Smooth muscle cell (in vitro differentiated cells): ENCODE data around the gene ATP1A4. TPM values are rescaled to one million over a fixed set of nuclear protein-coding genes. Genes with fewer than 3 reads are reported as not detected.
A peak's percentile ranks its signal among the peaks of the same experiment; 100 is the strongest.

ENCODE experiments used
- DNase-seq: peaks from one replicate; lab custom pipeline; 2025; ENCODE audit not compliant: unreplicated experiment; lab: John Stamatoyannopoulos, UW
- H2AFZ ChIP-seq: fragments of 200-600 bp; sonication (generic); 2 replicates; pipeline ENCODE4 v1.6.0; 2016; ENCODE audit warnings: antibody characterized with exemption, low read depth, mild to moderate bottlenecking
- H3F3A ChIP-seq: fragments of 200-600 bp; sonication (generic); 2 replicates; pipeline ENCODE4 v1.6.0; 2017; ENCODE audit warnings: antibody characterized with exemption, low read depth
- H3K27ac ChIP-seq: fragments of 200-600 bp; sonication (generic); 2 replicates; pipeline ENCODE4 v1.5.1; 2016; ENCODE audit warnings: low read depth, mild to moderate bottlenecking
- H3K27me3 ChIP-seq: fragments of 200-600 bp; sonication (generic); 2 replicates; pipeline ENCODE4 v1.6.1; 2016; ENCODE audit warnings: low read depth, mild to moderate bottlenecking
- H3K36me3 ChIP-seq: fragments of 200-600 bp; sonication (generic); 2 replicates; pipeline ENCODE4 v1.5.1; 2016; ENCODE audit warnings: low read depth
- H3K4me1 ChIP-seq: fragments of 200-600 bp; sonication (generic); 2 replicates; pipeline ENCODE4 v1.5.1; 2016; ENCODE audit warnings: low read depth
- H3K4me2 ChIP-seq: fragments of 200-600 bp; sonication (generic); 2 replicates; pipeline ENCODE4 v1.6.0; 2016; ENCODE audit warnings: mild to moderate bottlenecking
- H3K4me3 ChIP-seq: fragments of 200-600 bp; sonication (generic); 2 replicates; pipeline ENCODE4 v1.5.1; 2016; ENCODE audit warnings: mild to moderate bottlenecking
- H3K79me2 ChIP-seq: fragments of 200-600 bp; sonication (generic); 2 replicates; pipeline ENCODE4 v1.6.0; 2016; ENCODE audit warnings: low read depth, mild to moderate bottlenecking
- H3K9ac ChIP-seq: fragments of 200-600 bp; sonication (generic); 2 replicates; pipeline ENCODE4 v1.6.0; 2016; ENCODE audit warnings: low read depth
- H3K9me3 ChIP-seq: fragments of 200-600 bp; sonication (generic); replicated peaks from 2 replicates; pipeline ENCODE4 v1.5.1; 2016; ENCODE audit warnings: low read depth
- H4K20me1 ChIP-seq: fragments of 200-600 bp; sonication (generic); 2 replicates; pipeline ENCODE4 v1.6.0; 2016; ENCODE audit warnings: low read depth
- WGBS: methylation state at CpG from one replicate; pipeline ENCODE4 v1.1.7; 2016; ENCODE audit warnings: low lambda C conversion rate; 5-methylcytosine and 5-hydroxymethylcytosine counted together
- polyA plus RNA-seq: library from polyadenylated mRNA; unstranded; fragments of >200 nt; fragmentation: Nextera tagmentation; extraction: Ambion mirVana; gene quantifications from 2 replicates; pipeline ENCODE4 v1.2.1, GENCODE V29; 2016
- total RNA-seq: library from RNA; depleted of rRNA; stranded (reverse); fragments of >200 nt; gene quantifications from 2 replicates; pipeline ENCODE4 v1.2.3, GENCODE V29; 2014
- TF ChIP-seq, protein P1 (sequence below): fragments of 200-600 bp; sonication (generic); IDR thresholded peaks from 2 replicates; pipeline ENCODE4 v1.5.1; 2017; ENCODE audit warnings: borderline replicate concordance, mild to moderate bottlenecking, antibody characterized with exemption; ENCODE audit not compliant: insufficient read depth, poor library complexity, severe bottlenecking

Gene ATP1A4
- total and polyA plus RNA-seq, 2 experiments from 2014 or later, result not detected

DNA sequence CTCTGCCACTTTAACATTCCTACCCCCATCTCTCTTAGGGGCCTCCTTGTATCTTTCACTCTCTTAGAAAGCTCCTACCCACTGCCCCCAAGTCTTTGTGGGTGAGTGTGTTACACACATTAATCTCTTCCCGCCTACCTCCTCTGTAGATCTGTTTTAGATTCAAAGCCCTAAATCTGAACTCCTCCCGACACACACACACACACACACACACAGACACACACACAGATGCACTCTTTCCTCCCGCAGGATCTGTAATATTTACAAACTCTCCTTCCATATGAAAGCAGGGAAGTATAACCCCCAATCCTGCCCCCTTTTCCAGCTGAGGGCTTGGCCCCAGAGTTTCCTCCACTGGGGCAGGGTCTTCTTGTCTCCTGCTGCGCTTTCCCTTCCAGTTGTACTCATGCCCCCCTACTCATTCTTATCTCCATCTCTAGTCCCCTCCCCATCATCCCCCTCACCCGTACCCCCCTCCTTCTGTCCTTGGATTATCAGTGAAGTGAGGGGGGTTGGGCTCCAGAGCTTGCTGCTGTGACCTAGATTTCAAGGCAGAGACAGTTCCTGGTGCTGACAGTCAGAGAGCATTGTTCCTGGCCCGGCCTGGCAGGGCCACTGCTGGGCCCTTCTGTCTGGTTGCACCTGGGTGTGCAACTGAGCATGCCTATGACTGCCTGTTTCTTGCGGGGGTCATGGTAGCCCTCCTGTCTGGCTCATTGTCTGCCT is 58.1 kb downstream of the ATP1A4 start:
- H4K20me1 ChIP-seq, result peaks cover 72% of the 10 kb centered on the region
- H3K27me3 ChIP-seq, result no peaks in the 10 kb centered on the region
- no peak overlapping the region for H3K4me3 ChIP-seq
- DNase-seq, result no peak
- peak overlapping the region; percentile 95 for H3K27ac ChIP-seq
- H3K9ac ChIP-seq, result peak overlapping the region; percentile 34
- H3K79me2 ChIP-seq, result peaks cover 38% of the 10 kb centered on the region
- no peak overlapping the region for H2AFZ ChIP-seq
- H3K9me3 ChIP-seq, result no peaks in the 10 kb centered on the region
- peaks cover 64% of the 10 kb centered on the region for H3K4me1 ChIP-seq
- TF ChIP-seq, protein P1, sequence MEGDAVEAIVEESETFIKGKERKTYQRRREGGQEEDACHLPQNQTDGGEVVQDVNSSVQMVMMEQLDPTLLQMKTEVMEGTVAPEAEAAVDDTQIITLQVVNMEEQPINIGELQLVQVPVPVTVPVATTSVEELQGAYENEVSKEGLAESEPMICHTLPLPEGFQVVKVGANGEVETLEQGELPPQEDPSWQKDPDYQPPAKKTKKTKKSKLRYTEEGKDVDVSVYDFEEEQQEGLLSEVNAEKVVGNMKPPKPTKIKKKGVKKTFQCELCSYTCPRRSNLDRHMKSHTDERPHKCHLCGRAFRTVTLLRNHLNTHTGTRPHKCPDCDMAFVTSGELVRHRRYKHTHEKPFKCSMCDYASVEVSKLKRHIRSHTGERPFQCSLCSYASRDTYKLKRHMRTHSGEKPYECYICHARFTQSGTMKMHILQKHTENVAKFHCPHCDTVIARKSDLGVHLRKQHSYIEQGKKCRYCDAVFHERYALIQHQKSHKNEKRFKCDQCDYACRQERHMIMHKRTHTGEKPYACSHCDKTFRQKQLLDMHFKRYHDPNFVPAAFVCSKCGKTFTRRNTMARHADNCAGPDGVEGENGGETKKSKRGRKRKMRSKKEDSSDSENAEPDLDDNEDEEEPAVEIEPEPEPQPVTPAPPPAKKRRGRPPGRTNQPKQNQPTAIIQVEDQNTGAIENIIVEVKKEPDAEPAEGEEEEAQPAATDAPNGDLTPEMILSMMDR, result no peak
- H3K36me3 ChIP-seq, result no peaks in the 10 kb centered on the region
- H3K4me2 ChIP-seq, result peak overlapping the region; percentile 88
- 49% methylated on average over 7 of the region's 7 CpGs for WGBS
- H3F3A ChIP-seq, result peaks cover 26% of the 10 kb centered on the region

DNA sequence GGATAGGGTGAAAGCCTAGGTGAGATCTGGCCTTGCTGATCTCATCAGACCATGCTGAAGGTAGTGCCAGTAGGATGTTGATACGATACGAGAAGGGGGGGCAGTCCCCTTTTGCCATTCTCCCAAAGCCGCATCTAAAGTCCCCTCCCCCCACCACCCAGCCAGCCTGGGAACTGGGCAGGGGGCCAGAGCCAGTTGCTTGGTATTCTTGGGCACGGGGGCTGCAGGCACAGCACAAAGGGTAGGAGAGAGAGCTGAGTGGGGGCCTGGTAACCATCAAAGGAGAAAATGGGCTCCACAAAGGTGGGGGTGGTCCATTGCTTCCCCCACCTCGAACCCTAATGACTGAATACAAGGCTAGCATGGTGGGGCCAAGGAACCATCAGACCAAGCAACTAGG is 59.2 kb downstream of the ATP1A4 start:
- Histone ChIP-seq H3K4me3 (no peak overlapping the region), H3K4me1 (peaks cover 59% of the 10 kb centered on the region), H3K9ac (no peak overlapping the region), H4K20me1 (peaks cover 76% of the 10 kb centered on the region), H2AFZ (no peak overlapping the region), H3K36me3 (no peaks in the 10 kb centered on the region), H3K4me2 (no peak overlapping the region), H3K9me3 (no peaks in the 10 kb centered on the region), H3K27ac (peak overlapping the region; percentile 31), H3K27me3 (no peaks in the 10 kb centered on the region), H3F3A (peaks cover 26% of the 10 kb centered on the region), H3K79me2 (peaks cover 38% of the 10 kb centered on the region)
- WGBS, result 87% methylated on average over 5 of the region's 5 CpGs
- TF ChIP-seq, protein P1, result no peak
- no peak for DNase-seq

DNA sequence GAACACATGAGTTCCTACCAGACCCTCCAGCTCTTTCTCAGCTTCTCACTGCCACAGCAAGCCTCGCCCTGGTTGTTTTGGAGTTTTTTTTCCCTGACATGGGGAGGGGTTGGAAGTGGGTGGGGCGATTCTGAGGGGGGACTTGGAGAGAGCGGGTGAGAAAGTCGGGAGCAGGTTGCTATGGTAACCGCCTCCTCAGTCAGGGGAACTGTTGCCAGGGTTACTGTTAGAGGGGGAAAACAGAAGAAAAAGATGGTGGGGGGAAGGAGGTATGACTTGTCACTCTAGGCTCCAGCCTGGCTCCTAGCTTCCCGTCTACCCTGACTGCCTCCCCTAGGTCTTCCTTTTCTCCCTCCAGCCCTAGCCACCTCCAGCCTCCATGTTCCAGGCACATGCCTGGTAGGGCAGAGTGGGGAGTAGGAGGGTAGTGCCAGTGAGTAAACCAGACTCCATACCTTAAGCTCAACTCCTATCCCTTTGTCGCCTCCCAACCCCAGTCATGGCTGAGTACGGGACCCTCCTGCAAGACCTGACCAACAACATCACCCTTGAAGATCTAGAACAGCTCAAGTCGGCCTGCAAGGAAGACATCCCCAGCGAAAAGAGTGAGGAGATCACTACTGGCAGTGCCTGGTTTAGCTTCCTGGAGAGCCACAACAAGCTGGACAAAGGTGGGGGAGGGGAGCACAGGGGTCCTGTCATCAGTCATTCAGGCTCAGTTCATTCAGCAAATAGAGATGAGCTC is 59.8 kb downstream of the ATP1A4 start:
- 86% methylated on average over 10 of the region's 10 CpGs for WGBS
- Histone ChIP-seq H3K4me1 (peaks cover 57% of the 10 kb centered on the region), H3K36me3 (no peaks in the 10 kb centered on the region), H3F3A (peaks cover 26% of the 10 kb centered on the region), H3K4me2 (no peak overlapping the region), H3K9me3 (no peaks in the 10 kb centered on the region), H2AFZ (no peak overlapping the region), H3K27me3 (no peaks in the 10 kb centered on the region), H3K4me3 (no peak overlapping the region), H4K20me1 (peaks cover 76% of the 10 kb centered on the region), H3K9ac (no peak overlapping the region), H3K27ac (no peak overlapping the region), H3K79me2 (peaks cover 38% of the 10 kb centered on the region)
- no peak for DNase-seq
- TF ChIP-seq, protein P1, result no peak
